Superior temporal gyrus (tissue), 1 donor: ENCODE measurements around the gene LYL1.

Experiments used
- DNase-seq: peaks from one replicate; pipeline ENCODE4 v3.0.0-alpha.2; 2016; ENCODE audit errors: extremely low spot score

LYL1 gene

GRCh38 chr19:13104848-13105711 is 2.4 kb upstream of the LYL1 start:
- DNase-seq = peak; percentile 5

- no peak for DNase-seq
These were observed 1.7 kb upstream of the LYL1 start for GRCh38 chr19:13104360-13104847.

- no peak for DNase-seq
These were observed 1.1 kb upstream of the LYL1 start for GRCh38 chr19:13103581-13104359.

GRCh38 chr19:13102416-13102665 is 317 bp downstream of the LYL1 start:
- no peak for DNase-seq

GRCh38 chr19:13101590-13102415 is 855 bp downstream of the LYL1 start:
- no peak for DNase-seq

- peak; percentile 6 for DNase-seq
These were observed 1.6 kb downstream of the LYL1 start for GRCh38 chr19:13100841-13101589.

- no peak for DNase-seq
These were observed 2.5 kb downstream of the LYL1 start for GRCh38 chr19:13100031-13100588.

- DNase-seq = no peak
These were observed 3.3 kb downstream of the LYL1 start for GRCh38 chr19:13099073-13099999.

- no peak for DNase-seq
These were observed 4.2 kb downstream of the LYL1 start for GRCh38 chr19:13098277-13099072.

- no peak for DNase-seq
These were observed 5.0 kb downstream of the LYL1 start for GRCh38 chr19:13097463-13098258.

- peak; percentile 28 for DNase-seq
These were observed 5.6 kb downstream of the LYL1 start for GRCh38 chr19:13097033-13097462.

GRCh38 chr19:13095934-13096927 is 6.4 kb downstream of the LYL1 start:
- DNase-seq = peak; percentile 10

- DNase-seq = peak; percentile 3
These were observed 7.3 kb downstream of the LYL1 start for GRCh38 chr19:13095393-13095784.

GRCh38 chr19:13094771-13095392 is 7.8 kb downstream of the LYL1 start:
- peak; percentile 7 for DNase-seq

GRCh38 chr19:13094106-13094504 is 8.6 kb downstream of the LYL1 start:
- no peak for DNase-seq

GRCh38 chr19:13093407-13094105 is 9.1 kb downstream of the LYL1 start:
- peak; percentile 94 for DNase-seq
